PC-9 (cell line): Measurements from ENCODE around the gene GALT. TPM values are rescaled to one million over a fixed set of nuclear protein-coding genes. Genes with fewer than 3 reads are reported as not detected.

ENCODE experiments used
- BruUV-seq: library from RNA; stranded (reverse); fragments of 400-500 nt; replicated peaks from 2 replicates; lab custom pipeline; 2021; lab: Mats Ljungman, UMichigan
- CTCF ChIA-PET: fragments of 300-600 bp; sonication (Branson Sonifier 250); formaldehyde crosslinking; loops from one replicate; lab custom pipeline; 2022; ENCODE audit warnings: antibody characterized with exemption; lab: Charles Lee
- POLR2A ChIA-PET: fragments of 300-600 bp; sonication (Branson Sonifier 250); formaldehyde crosslinking; loops from one replicate; lab custom pipeline; 2022; ENCODE audit warnings: antibody characterized with exemption; ENCODE audit not compliant: unreplicated experiment; lab: Charles Lee
- DNase-seq, 2 experiments: peaks; one replicate each; pipeline versions ENCODE4 v3.0.0 to v3.0.0-alpha.2; 2015 to 2022; ENCODE audit warnings: mixed read lengths in 1 of 2
- H2AFZ ChIP-seq: fragments of 200-600 bp; sonication (generic); 2 replicates; pipeline ENCODE4 v1.8.1; 2017; ENCODE audit warnings: antibody characterized with exemption
- H3F3A ChIP-seq: fragments of 200-600 bp; sonication (generic); 2 replicates; pipeline ENCODE4 v1.8.1; 2017; ENCODE audit warnings: antibody characterized with exemption, mild to moderate bottlenecking, low read depth; ENCODE audit not compliant: insufficient read depth
- H3K27ac ChIP-seq: fragments of 200-600 bp; sonication (generic); 2 replicates; pipeline ENCODE4 v1.6.1; 2016; ENCODE audit warnings: mixed run types
- H3K27me3 ChIP-seq: fragments of 200-600 bp; sonication (generic); 2 replicates; pipeline ENCODE4 v1.6.1; 2016; ENCODE audit warnings: low read depth, mixed run types; ENCODE audit not compliant: insufficient read depth
- H3K36me3 ChIP-seq: fragments of 200-600 bp; sonication (generic); 2 replicates; pipeline ENCODE4 v1.6.1; 2016; ENCODE audit warnings: low read depth, mixed run types
- H3K4me1 ChIP-seq: fragments of 200-600 bp; sonication (generic); replicated peaks from 2 replicates; pipeline ENCODE4 v1.6.1; 2016; ENCODE audit warnings: mixed run types; ENCODE audit not compliant: insufficient read depth
- H3K4me2 ChIP-seq: fragments of 200-600 bp; sonication (generic); 2 replicates; pipeline ENCODE4 v1.6.1; 2017; ENCODE audit warnings: mixed run types
- H3K4me3 ChIP-seq: fragments of 200-600 bp; sonication (generic); 2 replicates; pipeline ENCODE4 v1.6.1; 2016; ENCODE audit warnings: mixed run types
- H3K79me2 ChIP-seq: fragments of 200-600 bp; sonication (generic); 2 replicates; pipeline ENCODE4 v1.6.1; 2017; ENCODE audit warnings: low read depth, mixed run types
- H3K9me2 ChIP-seq: fragments of 200-600 bp; sonication (generic); 2 replicates; pipeline ENCODE4 v1.8.1; 2017; ENCODE audit warnings: mild to moderate bottlenecking; ENCODE audit not compliant: insufficient read depth
- H3K9me3 ChIP-seq: fragments of 200-600 bp; sonication (generic); 2 replicates; pipeline ENCODE4 v1.8.1; 2016; ENCODE audit warnings: low read depth; ENCODE audit not compliant: insufficient read depth
- H4K20me1 ChIP-seq: fragments of 200-600 bp; sonication (generic); 2 replicates; pipeline ENCODE4 v1.8.1; 2017; ENCODE audit not compliant: insufficient read depth
- CTCF ChIP-seq: fragments of 200-600 bp; sonication (generic); conservative IDR thresholded peaks from 2 replicates; pipeline ENCODE4 v1.6.1; 2017; ENCODE audit warnings: mixed run types, antibody characterized with exemption, mild to moderate bottlenecking, moderate library complexity
- EZH2 ChIP-seq: fragments of 200-600 bp; sonication (generic); IDR thresholded peaks from 2 replicates; pipeline ENCODE4 v1.8.0; 2017; ENCODE audit warnings: antibody characterized with exemption, low read depth
- intact Hi-C: fragments of 100-400 bp; cut with micrococcal nuclease; formaldehyde crosslinking; loops from one replicate; pipeline ENCODE4 v1.10.0; 2022; ENCODE audit not compliant: unreplicated experiment
- total RNA-seq: library from RNA; stranded (reverse); gene quantifications from 2 replicates; pipeline ENCODE4 v1.2.3, GENCODE V29; 2021

Gene GALT
- total RNA-seq, 1 experiment from 2014 or later = 18.2 TPM

- no peak overlapping the region for H2AFZ ChIP-seq
- intact Hi-C loops = loop anchor here (2.0 to 10.0 kb wide), 3 partner anchors 100 to 347 kb away; no protein-coding TSS in a partner anchor
- no TSS peak for BruUV-seq
- no peak overlapping the region for H3K27ac ChIP-seq
- H3K4me2 ChIP-seq = no peak overlapping the region
- H3K79me2 ChIP-seq = no peaks in the 10 kb centered on the region
- H3K4me1 ChIP-seq = no peaks in the 10 kb centered on the region
- H3K9me2 ChIP-seq = no peaks in the 10 kb centered on the region
- POLR2A ChIA-PET = no interaction called here
- H3F3A ChIP-seq = no peaks in the 10 kb centered on the region
- CTCF ChIA-PET = no interaction called here
- no peak overlapping the region for H3K4me3 ChIP-seq
- H4K20me1 ChIP-seq = no peaks in the 10 kb centered on the region
- no peak for DNase-seq
- TF ChIP-seq EZH2 (no peak), CTCF (no peak)
- H3K9me3 ChIP-seq = no peaks in the 10 kb centered on the region
- H3K36me3 ChIP-seq = no peaks in the 10 kb centered on the region
- no peaks in the 10 kb centered on the region; the same call in 1 of the 2 replicates for H3K27me3 ChIP-seq
Measured at GRCh38 chr9:34601937-34602573, 44.4 kb upstream of the GALT start.

DNA sequence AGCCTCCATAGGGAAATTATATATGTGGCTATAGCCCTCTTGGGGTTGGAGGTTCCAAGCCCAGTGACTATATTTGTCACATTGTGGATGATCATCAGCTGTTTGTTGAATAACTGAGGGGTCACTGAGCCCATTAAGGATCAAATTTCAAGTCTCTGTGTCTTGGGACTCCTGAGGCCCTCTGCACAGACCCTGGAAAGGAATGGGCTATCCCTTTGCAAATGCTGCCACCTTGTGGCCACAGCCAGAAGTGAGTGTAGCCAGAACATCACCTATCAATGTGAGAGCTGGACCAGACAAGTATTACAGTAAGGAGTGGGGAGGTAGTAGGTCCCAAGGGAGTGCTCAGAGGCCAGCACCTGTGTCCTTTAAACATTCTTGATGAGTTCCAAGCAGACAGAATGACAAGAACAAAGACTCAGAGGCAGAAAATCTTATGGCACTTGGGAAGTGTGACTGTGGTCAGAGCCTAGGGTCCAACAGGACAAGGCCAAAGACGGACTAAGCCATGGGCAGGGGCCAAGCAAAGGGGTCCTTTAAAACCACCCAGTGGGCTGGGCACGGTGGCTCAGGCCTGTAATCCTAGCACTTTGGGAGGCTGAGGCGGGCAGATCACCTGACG is 42.8 kb upstream of the GALT start:
- DNase-seq = peak; percentile 37 to 63
- Histone ChIP-seq H4K20me1 (no peaks in the 10 kb centered on the region), H3K9me2 (no peaks in the 10 kb centered on the region), H3K79me2 (no peaks in the 10 kb centered on the region), H3K36me3 (no peaks in the 10 kb centered on the region), H3F3A (no peaks in the 10 kb centered on the region), H3K27ac (no peak overlapping the region), H3K9me3 (no peaks in the 10 kb centered on the region), H3K4me1 (no peaks in the 10 kb centered on the region), H2AFZ (no peak overlapping the region), H3K27me3 (no peaks in the 10 kb centered on the region), H3K4me2 (no peak overlapping the region), H3K4me3 (no peak overlapping the region)
- BruUV-seq = no TSS peak
- CTCF ChIA-PET = interaction anchor here (0.7 to 1.2 kb wide), 3 partner anchors 35 to 173 kb away, joined by 3 to 5 read pairs (median 3); no protein-coding TSS in a partner anchor
- intact Hi-C loops = loop anchor here (2.0 to 10.0 kb wide), 3 partner anchors 101 to 349 kb away; no protein-coding TSS in a partner anchor
- TF ChIP-seq EZH2 (no peak), CTCF (peak; percentile 90)
- POLR2A ChIA-PET = no interaction called here

DNA sequence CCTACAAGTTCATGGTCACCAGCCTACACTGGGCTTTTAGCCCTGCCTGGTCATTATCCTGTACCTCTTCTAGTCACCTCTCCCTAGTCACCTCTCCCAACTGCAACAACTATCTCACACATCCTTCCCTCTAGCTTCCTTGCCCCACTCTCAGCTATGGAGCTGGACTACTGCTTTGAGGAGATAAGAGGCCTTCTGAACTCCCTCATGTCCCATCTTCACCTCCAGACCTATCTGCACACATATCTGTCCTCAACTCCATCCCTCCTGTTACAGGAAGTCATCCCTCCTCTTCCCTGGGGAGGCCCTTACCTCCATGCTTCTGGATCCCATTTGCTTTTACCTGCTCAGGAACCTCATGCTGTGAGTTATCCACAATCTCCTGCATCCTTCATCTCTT is 40.3 kb upstream of the GALT start:
- Histone ChIP-seq H3K9me2 (no peaks in the 10 kb centered on the region), H3K36me3 (no peaks in the 10 kb centered on the region), H4K20me1 (no peaks in the 10 kb centered on the region), H3K4me2 (no peak overlapping the region), H3F3A (no peaks in the 10 kb centered on the region), H3K79me2 (0 out of 2 replicates have a peak, but pooled peaks cover 2% of the 10 kb centered on the region), H2AFZ (no peak overlapping the region), H3K27ac (no peak overlapping the region), H3K4me1 (no peaks in the 10 kb centered on the region), H3K4me3 (no peak overlapping the region), H3K27me3 (no peaks in the 10 kb centered on the region), H3K9me3 (no peaks in the 10 kb centered on the region)
- POLR2A ChIA-PET = no interaction called here
- CTCF ChIA-PET = no interaction called here
- no TSS peak for BruUV-seq
- TF ChIP-seq EZH2 (no peak), CTCF (no peak)
- DNase-seq = no peak
- intact Hi-C loops = loop anchor here (10.0 kb wide), 1 partner anchor 351 kb away; no protein-coding TSS in a partner anchor
